Germinal center (tissue), 1 donor: ENCODE data around the gene CROCC2.

Source experiments
- DNase-seq: peaks from one replicate; pipeline ENCODE4 v3.0.0; 2012; ENCODE audit warnings: mixed read lengths, low spot score

Gene CROCC2

DNA sequence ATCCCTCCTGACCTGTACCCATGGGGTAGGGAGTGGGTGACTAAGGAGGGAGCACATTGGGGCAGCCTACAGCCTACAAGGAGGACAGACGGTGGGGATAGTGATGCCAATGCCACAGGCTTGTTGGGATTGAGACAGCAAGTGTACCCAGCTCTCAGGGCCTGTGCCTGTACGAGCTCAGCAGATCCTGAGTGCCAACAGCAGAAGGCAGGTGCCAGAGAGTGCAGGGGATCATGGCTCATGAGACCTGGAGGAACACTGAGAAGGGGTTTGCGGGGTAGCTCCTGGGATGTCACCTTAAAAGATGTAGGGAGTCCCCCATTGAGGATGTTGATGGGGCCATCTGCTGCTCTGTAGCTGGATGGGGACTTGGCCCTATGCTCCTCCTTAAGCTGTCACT, 82.0 kb downstream of the CROCC2 start:
- no peak for DNase-seq

- no peak for DNase-seq
These were observed 82.6 kb downstream of the CROCC2 start for GRCh38 chr2:240988571-240989271.

GRCh38 chr2:240989451-240990265, 83.5 kb downstream of the CROCC2 start:
- no peak for DNase-seq

DNA sequence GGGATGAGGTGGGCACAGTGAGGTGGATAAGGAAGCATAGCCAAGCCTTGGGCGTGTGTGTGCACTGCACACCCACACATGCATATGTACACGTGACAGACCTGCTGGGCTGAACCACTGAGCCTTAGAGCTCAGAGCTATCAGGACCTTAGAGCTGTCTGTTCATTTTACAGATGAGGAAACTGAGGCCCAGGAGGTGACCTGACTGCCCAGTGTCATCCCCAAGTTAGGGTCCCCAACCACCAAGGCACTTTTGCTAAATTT, 84.1 kb downstream of the CROCC2 start:
- DNase-seq, result no peak

DNA sequence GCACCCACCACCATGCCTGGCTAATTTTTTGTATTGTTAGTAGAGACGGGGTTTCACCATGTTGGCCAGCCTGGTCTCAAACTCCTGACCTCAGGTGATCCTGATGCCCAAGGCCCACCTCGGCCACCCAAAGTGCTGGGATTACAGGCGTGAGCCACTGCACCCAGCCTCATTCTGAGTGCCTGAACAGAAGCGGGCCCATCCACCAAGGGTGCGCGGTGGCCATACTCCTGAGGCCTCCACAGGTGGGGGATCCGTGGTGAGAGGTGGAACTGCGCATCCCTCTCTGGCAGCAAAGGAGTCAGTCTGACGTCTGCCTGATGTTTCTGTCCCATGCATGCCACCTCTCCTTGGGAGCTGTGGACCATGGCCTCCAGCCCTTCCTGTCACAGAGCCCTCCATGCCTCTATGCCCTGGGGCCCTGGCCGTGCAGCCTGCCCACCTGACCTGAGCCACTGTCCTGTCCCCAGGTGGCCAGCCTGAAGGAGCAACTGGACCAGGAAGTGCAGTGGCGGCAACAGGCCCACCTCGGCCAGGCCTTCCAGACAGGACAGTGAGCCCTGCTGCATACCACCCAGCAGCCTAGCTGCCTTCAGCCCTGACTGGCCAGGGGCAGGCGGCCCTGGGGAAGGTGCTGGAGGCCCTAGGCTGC, 84.7 kb downstream of the CROCC2 start:
- no peak for DNase-seq

DNA sequence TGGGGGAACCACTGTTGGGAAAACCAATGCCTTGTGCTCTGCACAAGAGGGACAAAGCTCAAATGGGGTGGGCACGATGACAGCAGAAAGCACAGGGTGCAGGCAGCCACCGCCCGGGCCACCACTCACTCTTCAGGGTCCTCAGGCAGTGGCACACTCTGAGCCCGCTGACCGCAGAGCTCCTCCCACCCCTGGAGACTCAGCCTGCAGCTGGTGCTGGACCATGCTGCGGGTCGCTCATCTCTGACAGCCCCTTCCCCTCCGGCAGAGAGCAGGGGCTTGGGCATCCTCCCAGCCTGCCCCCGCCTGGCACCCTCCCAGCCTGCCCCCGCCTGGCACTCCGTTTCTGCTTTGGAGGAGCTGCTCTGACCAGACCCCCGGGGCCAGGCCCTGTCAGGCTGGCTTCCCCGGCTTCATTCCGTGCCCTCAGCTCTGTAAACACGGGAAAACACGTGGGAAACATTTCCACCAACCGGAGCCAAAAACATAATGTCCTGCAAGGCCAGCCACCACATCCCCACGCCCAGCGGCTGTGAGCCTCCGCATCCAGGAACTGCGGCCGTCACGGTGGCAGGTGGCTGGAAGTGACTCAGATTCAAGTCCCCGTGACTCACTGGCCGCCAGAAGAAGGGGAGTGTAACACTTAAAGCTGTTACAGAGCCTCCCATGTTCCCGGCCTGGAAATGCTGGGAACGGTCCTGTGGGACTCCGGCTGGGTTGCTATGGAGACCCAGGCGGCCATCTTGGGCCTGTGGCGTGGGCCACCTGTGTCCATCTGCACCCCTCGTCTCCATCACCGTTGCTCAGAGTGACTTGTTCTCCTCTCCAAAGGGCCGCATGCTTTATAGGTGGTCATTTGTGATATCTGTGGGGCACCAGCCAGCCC, 85.5 kb downstream of the CROCC2 start:
- DNase-seq, result no peak

DNA sequence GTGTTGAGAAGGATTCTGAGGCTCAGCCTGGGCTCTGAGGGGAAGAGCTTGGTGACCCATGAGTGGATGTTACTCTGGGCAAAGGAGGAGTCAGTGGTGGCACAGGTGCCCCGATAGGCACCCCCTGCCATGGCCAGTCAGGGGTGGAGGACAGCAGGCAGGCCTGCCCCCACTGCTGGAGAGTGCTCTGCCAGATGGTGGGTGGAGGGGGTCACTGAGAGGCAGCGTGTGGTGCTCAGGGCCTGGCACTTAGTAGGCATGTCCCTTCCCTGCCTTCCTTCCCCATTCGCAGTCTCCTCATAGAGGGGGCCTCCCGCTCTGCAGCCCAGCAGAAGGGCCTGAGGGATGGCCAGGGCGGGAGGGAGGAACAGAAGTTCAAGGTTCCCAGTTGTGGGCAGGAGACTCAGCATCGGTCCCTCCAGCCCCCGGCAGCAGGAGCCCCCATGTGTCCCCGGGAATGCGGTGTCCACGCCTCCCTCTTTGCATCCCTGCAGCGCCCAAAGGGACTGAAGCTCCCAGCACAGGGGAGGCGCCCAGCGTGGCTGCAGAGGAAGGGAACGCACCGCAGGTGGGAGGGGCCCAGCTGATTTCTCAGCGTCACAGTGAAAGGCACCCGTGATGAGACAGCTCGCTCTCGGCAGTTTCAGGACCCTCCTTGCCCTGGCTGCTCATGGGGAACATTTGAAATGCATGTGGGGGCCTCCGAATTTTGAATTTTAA, 86.6 kb downstream of the CROCC2 start:
- no peak for DNase-seq

GRCh38 chr2:240993446-240994170, 87.5 kb downstream of the CROCC2 start:
- DNase-seq, result no peak

GRCh38 chr2:240994171-240994896, 88.2 kb downstream of the CROCC2 start:
- DNase-seq, result no peak

- DNase-seq, result no peak
These were observed 89.2 kb downstream of the CROCC2 start for GRCh38 chr2:240995041-240996021.

- no peak for DNase-seq
These were observed 90.2 kb downstream of the CROCC2 start for GRCh38 chr2:240996161-240996833.

DNA sequence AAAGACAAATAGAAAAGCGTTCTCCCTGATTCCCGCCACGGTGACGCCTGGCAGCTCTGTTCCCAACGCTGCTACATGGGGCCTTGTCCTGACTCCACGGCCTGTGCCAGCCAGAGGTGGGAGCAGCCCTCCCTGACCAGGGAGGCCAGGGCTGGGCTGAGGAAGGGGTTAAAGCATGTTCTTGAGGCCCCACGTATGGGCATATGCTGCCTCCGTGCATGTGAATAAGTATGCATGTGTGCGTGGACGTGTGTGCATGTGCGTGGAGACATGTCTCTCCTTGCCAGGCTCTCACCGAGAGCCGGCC, 90.7 kb downstream of the CROCC2 start:
- DNase-seq, result no peak

DNA sequence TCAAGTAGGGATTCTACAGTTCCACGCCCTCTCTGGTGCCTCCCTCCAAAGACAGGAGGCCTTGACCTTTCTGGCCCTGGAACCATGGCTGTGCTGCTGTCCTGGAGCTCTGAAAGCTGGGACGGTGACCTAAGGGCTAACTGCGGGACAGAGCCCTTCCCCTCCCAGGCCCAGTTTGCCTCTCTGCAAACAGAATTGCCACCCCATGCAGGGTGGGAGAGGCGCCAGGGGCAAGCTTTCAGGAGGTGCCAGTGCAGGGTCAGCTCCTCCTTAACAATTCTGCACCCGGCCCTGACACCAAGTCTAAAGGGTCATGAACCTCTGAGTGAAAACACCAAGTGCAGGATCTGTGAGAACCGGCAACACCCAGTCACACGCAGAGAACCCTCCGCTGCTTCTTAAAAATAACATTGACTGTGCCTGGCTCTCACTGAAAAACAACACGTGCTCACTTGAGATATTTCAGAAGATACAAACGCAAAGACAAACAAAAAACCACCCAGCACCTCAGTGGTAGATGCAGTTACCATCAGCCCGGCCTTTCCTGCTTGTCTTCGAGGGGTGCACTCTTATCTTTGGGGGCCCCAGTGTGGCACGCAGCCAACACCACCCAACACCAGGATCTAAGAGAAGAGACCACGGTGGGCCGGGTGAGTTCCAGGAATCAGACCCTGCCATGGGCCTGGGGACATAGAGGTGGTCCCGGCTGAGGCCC, 91.2 kb downstream of the CROCC2 start:
- no peak for DNase-seq

- DNase-seq, result peak; percentile 82
These were observed 91.9 kb downstream of the CROCC2 start, which contains the start of gene SNED1 for GRCh38 chr2:240997856-240998705. TSS of gene SNED1 (plus strand) at chr2:240998618. CDS start at chr2:240998838, 220 bp downstream.

DNA sequence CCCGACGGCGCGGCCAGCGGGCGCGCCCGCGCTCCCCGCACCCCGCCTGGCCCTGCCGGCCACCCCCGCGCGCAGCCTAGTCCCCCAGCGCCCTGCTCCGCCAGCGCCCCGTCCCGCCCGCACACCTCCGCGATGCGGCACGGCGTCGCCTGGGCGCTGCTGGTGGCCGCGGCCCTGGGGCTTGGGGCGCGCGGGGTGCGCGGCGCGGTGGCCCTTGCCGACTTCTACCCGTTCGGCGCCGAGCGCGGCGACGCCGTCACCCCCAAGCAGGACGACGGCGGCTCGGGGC, 92.5 kb downstream of the CROCC2 start:
- DNase-seq, result no peak

DNA sequence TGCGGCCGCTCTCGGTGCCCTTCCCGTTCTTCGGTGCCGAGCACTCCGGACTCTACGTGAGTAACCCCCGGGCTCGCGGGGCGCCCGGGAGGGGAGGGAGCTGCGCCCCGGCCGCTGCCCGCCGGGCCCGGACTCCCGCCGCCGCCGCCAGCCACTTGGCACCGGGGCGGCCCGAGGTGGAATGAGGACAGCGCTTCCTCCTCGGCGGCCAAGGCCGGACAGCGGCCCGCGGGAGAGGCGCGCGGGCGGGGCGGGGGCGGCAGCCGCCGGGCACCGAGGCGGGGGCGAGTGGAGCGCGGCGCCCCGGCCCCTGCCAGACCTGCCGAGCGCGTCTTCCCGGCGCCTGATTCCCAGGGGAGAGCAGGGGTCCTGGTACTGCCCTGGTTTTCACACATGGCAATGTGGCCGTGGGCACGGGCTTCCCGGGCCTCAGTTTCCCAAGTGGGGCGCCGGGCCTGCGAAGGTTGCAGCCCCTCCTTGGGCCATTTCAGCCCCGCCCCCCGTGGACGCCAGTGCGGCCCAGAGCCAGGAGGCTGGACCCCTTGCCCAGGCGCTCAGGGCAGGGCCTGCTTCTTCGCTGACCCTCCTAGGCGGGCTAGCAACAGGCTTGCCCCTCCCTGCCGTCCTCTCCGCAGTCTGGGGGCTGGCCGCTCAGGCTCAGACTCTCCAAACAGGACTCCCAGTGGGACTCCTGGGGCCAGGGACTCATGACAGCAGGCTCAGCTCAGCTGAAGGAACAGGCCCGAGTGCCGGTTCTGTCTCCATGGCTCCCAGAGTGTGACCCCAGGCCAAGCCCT, 93.1 kb downstream of the CROCC2 start:
- no peak for DNase-seq
